Osteoblast (primary cell): ENCODE measurements around the gene AK2. TPM values are rescaled to one million over a fixed set of nuclear protein-coding genes. Genes with fewer than 3 reads are reported as not detected.

Experiments
- DNase-seq: peaks from one replicate; pipeline ENCODE4 v3.0.0; 2011; ENCODE audit warnings: low spot score, mixed read lengths; ENCODE audit not compliant: insufficient read length; ENCODE audit errors: missing footprints
- H2AFZ ChIP-seq: 2 replicates; pipeline ENCODE4 v1.6.0; 2011; ENCODE audit warnings: mild to moderate bottlenecking, low read length
- H3K27ac ChIP-seq: 2 replicates; pipeline ENCODE4 v1.5.1; 2011; ENCODE audit warnings: mild to moderate bottlenecking, low read depth, low read length, moderate library complexity
- H3K27me3 ChIP-seq: 2 replicates; pipeline ENCODE4 v1.6.0; 2012; ENCODE audit warnings: mild to moderate bottlenecking, control low read depth, inconsistent platforms, low read length, moderate library complexity; ENCODE audit not compliant: insufficient read depth
- H3K36me3 ChIP-seq: 2 replicates; pipeline ENCODE4 v1.5.1; 2011; ENCODE audit warnings: mild to moderate bottlenecking, low read length, control low read depth, moderate library complexity; ENCODE audit not compliant: insufficient read depth
- H3K4me1 ChIP-seq: 2 replicates; pipeline ENCODE4 v1.5.1; 2011; ENCODE audit warnings: mild to moderate bottlenecking, low read length, control low read depth, moderate library complexity; ENCODE audit not compliant: insufficient read depth
- H3K4me2 ChIP-seq: 2 replicates; pipeline ENCODE4 v1.6.0; 2011; ENCODE audit warnings: mild to moderate bottlenecking, low read length; ENCODE audit not compliant: insufficient read depth
- H3K4me3 ChIP-seq: fragments of 200-600 bp; sonication (generic); 3 replicates; pipeline ENCODE4 v1.5.1; 2012; ENCODE audit warnings: mild to moderate bottlenecking, low read length, inconsistent platforms; ENCODE audit not compliant: insufficient read depth
- H3K79me2 ChIP-seq: 2 replicates; pipeline ENCODE4 v1.6.0; 2012; ENCODE audit warnings: mild to moderate bottlenecking, low read length, control low read depth, inconsistent platforms; ENCODE audit not compliant: insufficient read depth
- H3K9me3 ChIP-seq: 2 replicates; pipeline ENCODE4 v1.5.1; 2011; ENCODE audit warnings: low read depth, low read length, control low read depth
- H4K20me1 ChIP-seq: 2 replicates; pipeline ENCODE4 v1.6.0; 2012; ENCODE audit warnings: mild to moderate bottlenecking, low read length, control low read depth; ENCODE audit not compliant: insufficient read depth
- total RNA-seq: library from RNA; depleted of rRNA; stranded (reverse); fragments of >200 nt; gene quantifications from 2 replicates; pipeline ENCODE4 v1.2.3, GENCODE V29; 2012
- TF ChIP-seq, protein P1 (sequence below): IDR thresholded peaks from 2 replicates; pipeline ENCODE4 v1.5.1; 2011; ENCODE audit warnings: mild to moderate bottlenecking, low read depth, low read length, moderate library complexity; ENCODE audit errors: extremely low read depth

Gene AK2
- total RNA-seq, 1 donor, result 139 TPM

DNA sequence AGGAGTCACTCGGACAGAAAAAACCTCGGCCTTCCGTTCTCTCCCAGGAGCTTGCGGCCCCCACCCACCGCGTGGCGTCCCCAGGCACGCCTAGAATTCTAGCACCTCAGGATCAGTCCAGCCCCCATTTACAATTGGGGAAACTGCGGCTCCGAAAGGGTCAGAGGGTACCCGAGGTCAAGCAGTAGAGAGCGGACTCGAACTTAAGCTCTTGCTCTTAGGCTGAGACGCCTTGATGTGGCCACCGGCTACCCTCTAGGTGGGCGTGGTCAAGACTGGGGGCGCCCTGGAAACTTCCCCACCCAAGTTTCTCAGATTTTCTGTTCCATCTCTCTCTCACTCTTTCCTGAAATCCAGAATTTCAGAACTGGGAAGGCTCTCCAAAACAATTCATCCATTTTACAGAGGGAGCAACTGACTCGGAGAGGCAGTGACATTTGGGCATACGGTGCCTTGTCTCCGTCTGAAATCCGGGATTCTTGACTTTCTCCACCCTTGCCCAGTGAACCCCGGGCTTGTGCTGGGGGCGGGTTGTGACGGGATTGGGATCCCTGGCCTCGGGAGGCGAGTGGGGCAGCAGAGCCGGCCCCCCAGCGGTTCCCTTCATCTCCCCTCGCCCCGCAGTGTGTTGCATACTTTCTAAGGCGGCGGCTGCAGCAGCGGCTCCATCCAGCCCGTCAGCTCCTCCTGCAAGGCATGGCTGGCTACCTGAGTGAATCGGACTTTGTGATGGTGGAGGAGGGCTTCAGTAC, 45.0 kb upstream of the AK2 start:
- Histone ChIP-seq H4K20me1 (peaks cover 10% of the 10 kb centered on the region), H3K27ac (no peak overlapping the region), H2AFZ (peak overlapping the region; percentile 85), H3K4me3 (peak overlapping the region; percentile 80), H3K27me3 (no peaks in the 10 kb centered on the region), H3K4me2 (peak overlapping the region; percentile 95), H3K4me1 (peaks cover 18% of the 10 kb centered on the region), H3K36me3 (no peaks in the 10 kb centered on the region), H3K79me2 (no peaks in the 10 kb centered on the region), H3K9me3 (no peaks in the 10 kb centered on the region)
- DNase-seq, result peak; percentile 67
- TF ChIP-seq, protein P1, sequence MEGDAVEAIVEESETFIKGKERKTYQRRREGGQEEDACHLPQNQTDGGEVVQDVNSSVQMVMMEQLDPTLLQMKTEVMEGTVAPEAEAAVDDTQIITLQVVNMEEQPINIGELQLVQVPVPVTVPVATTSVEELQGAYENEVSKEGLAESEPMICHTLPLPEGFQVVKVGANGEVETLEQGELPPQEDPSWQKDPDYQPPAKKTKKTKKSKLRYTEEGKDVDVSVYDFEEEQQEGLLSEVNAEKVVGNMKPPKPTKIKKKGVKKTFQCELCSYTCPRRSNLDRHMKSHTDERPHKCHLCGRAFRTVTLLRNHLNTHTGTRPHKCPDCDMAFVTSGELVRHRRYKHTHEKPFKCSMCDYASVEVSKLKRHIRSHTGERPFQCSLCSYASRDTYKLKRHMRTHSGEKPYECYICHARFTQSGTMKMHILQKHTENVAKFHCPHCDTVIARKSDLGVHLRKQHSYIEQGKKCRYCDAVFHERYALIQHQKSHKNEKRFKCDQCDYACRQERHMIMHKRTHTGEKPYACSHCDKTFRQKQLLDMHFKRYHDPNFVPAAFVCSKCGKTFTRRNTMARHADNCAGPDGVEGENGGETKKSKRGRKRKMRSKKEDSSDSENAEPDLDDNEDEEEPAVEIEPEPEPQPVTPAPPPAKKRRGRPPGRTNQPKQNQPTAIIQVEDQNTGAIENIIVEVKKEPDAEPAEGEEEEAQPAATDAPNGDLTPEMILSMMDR, result no peak

DNA sequence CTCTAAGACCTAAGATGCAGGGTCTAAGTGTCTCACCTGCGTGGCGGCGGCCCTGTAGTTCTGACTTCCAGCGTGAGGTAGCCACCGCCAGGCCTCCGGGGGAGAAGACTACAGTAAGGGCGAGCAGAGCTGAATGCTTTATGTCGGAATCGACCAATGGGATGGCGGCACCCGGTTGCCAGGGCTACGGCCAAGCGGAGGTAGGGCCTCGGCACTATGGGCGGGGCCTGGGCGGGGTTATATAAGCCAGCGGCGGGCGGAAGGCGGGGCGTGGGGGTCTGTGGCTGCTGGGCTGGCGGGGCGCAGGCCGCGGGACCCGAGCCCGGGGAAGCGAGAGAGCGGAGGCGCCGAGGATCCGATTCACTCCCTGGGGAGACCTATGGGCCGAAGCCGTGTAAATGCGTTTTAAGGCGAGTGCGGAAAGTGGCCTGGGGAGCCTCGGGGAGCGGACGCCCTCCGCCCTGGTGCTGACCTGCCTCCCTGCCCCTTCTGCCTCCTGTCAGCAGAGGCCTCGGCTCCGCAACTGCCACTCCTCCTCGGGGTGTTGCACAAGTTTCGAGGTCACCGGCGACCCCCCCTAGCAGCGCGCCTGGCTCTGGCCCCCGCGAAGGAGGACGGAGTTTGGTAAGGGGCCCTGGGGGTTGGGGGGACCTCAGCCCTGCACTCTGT, 44.3 kb upstream of the AK2 start, which contains the start of gene AZIN2:
Gene AZIN2, plus strand, starts transcription at position 269 of the 669 bp plus-strand sequence. CDS start 1,097 bp downstream, outside the sequence.
- Histone ChIP-seq H3K4me2 (peak within 1 kb of the TSS; percentile 95), H3K27ac (peak within 1 kb of the TSS; percentile 60), H3K79me2 (no peaks in the 10 kb centered on the region), H3K27me3 (no peaks in the 10 kb centered on the region), H3K4me1 (peaks cover 18% of the 10 kb centered on the region), H3K4me3 (peak within 1 kb of the TSS; percentile 80), H3K36me3 (no peaks in the 10 kb centered on the region), H2AFZ (peak within 1 kb of the TSS; percentile 98), H4K20me1 (peaks cover 5% of the 10 kb centered on the region), H3K9me3 (no peaks in the 10 kb centered on the region)
- TF ChIP-seq, protein P1, result no peak
- peak; percentile 98 for DNase-seq

DNA sequence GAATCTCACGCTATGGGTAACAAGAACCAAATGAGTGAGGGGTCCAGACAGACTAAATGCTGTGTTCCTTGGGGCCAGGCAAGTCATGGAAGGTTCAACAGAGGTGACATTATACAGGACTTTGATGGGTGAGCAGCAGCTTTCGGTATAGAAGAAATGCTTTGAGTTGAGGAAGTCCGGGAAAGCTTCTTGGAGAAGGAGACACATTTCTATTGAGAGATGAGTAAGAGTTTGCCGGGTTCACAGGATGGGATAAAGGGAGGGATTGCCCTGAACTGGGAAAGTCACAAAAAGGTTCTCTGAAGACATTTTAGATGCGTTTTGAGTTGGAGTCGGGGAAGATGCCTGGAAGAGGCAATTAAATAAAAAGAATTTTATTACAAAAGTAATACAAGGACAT, 43.7 kb upstream of the AK2 start:
- Histone ChIP-seq H4K20me1 (peaks cover 5% of the 10 kb centered on the region), H3K79me2 (no peaks in the 10 kb centered on the region), H3K36me3 (no peaks in the 10 kb centered on the region), H2AFZ (peak overlapping the region; percentile 98), H3K4me3 (peak overlapping the region; percentile 80), H3K27me3 (no peaks in the 10 kb centered on the region), H3K4me1 (peaks cover 18% of the 10 kb centered on the region), H3K27ac (peak overlapping the region; percentile 60), H3K4me2 (peak overlapping the region; percentile 95), H3K9me3 (no peaks in the 10 kb centered on the region)
- TF ChIP-seq, protein P1, result no peak
- peak; percentile 45 for DNase-seq

DNA sequence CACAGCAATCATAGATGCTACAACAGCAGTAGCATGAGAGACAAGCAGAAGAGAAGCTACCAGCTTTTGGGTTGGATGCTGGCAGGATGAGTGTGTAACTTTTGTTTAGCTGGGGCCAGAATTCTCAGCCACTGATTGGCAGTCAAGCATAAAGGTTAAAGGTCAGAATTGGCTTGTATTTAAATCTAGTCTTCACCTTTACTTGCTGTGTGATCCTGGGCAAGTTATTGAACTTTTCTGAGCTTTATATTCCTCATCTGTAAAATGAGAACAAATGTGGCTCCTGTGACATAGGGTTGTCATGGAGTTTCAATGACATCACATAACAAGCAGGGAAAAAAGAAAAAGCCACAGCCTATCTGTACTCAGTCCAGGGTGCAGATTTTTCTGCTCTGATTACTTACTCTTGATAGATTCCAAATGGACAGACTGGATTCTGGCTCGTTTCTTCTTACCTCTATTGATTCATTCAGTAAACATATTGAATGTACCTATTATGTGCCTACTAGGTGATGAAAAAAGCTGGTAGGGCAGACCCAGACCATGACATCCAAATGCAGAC, 41.4 kb upstream of the AK2 start:
- Histone ChIP-seq H2AFZ (no peak overlapping the region), H3K27me3 (no peaks in the 10 kb centered on the region), H3K36me3 (no peaks in the 10 kb centered on the region), H3K79me2 (no peaks in the 10 kb centered on the region), H3K4me2 (no peak overlapping the region), H3K27ac (no peak overlapping the region), H3K4me3 (no peak overlapping the region), H3K4me1 (peaks cover 18% of the 10 kb centered on the region), H3K9me3 (no peaks in the 10 kb centered on the region), H4K20me1 (peaks cover 5% of the 10 kb centered on the region)
- TF ChIP-seq, protein P1, result no peak
- peak; percentile 56 for DNase-seq
